Dedifferentiated amniotic fluid mesenchymal stem cell (primary cell): ENCODE results near the gene WSB1.

Experiments
- DNase-seq: peaks from one replicate; pipeline ENCODE4 v3.0.0-alpha.2; 2016; ENCODE audit errors: extremely low spot score

The WSB1 gene

GRCh38 chr17:27280527-27280926 is 13.4 kb upstream of the WSB1 start:
- no peak for DNase-seq

DNA sequence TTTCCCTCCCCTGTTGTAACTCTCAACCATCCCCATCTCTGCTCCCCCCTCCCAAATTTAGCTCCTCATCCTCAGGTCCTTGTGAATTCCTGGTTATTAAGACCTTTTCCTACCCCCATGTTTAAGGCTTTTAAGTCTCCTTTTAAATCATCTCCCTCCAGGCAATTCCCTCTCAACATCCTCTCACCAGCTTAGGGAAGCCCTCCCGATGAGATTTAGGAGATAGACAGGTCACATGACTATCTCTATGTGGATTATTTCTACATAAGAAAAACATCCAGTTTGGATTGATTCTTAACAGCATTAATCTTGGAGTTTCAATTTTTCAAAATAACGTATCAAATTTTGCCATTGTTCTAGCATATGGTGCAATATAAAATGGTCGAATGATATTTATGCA is 12.5 kb upstream of the WSB1 start:
- no peak for DNase-seq

DNA sequence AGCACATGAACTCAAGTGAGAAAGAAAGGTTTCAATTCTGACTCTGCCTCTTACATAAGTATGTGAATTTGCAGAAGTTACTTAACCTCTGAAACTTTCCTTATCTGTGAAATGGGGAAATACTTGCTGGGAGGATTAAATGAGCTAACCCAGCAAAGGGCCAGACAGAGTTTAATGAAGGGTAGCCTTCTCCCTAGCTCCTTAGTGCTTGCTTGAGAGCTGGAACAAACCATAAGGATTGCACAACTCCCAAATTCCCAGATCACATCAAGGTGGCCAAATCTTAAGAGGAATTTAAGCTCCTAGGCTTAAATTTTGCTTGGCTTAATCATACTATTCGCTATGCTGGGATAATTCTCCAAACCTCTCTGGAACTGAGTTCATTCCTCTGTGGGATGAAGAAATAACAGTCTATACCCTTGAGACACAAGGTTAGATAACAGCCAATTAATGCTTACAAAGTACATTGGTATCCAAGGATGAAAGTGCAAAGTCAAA is 11.8 kb upstream of the WSB1 start:
- DNase-seq: peak; percentile 36

GRCh38 chr17:27283060-27283459 is 10.9 kb upstream of the WSB1 start:
- no peak for DNase-seq

- DNase-seq: no peak
These were observed 10.2 kb upstream of the WSB1 start for GRCh38 chr17:27283751-27284150.

- DNase-seq: no peak
These were observed 9.0 kb upstream of the WSB1 start for GRCh38 chr17:27284811-27285415.

- DNase-seq: no peak
These were observed 8.4 kb upstream of the WSB1 start for GRCh38 chr17:27285516-27285915.

DNA sequence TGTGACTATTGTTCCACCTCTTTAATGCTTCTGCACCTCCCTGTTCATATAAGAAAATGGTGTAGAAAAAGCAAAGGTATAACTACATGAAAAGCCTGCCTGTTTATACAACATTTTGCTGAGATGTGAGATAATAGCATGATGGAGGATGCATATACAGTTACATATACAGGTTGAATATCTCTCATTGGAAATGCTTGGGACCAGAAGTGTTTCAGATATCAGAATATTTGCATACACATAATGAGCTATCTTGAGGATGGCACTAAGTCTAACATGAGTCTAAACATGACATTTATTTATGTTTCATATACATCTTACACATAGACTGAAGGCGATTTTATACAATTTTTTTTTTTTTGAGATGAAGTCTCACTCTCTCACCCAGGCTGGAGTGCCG is 5.7 kb upstream of the WSB1 start:
- no peak for DNase-seq

DNA sequence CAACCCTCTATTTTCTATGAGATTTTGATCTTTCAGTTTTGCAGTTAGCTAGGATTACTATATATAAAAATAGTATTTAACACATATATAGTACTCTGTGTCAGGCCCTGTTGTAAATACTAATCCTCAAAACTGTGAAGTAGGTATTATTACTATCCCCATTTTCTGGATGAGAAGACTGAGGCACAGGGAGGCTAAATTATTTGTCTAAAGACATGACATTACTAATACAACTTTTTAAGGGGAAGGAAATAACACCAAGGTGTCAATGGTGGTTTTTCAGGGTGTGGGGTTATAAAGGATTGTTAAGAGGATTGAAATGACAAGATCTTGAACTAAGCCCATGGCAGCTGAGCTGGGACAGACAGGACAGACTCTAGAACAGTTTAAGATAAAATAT is 4.1 kb upstream of the WSB1 start:
- DNase-seq: no peak

- DNase-seq: no peak
These were observed 2.9 kb upstream of the WSB1 start for GRCh38 chr17:27290916-27291598.

- no peak for DNase-seq
These were observed 486 bp upstream of the WSB1 start for GRCh38 chr17:27293359-27293897.

GRCh38 chr17:27294689-27295630 is 1.0 kb downstream of the WSB1 start:
- peak; percentile 79 for DNase-seq

DNA sequence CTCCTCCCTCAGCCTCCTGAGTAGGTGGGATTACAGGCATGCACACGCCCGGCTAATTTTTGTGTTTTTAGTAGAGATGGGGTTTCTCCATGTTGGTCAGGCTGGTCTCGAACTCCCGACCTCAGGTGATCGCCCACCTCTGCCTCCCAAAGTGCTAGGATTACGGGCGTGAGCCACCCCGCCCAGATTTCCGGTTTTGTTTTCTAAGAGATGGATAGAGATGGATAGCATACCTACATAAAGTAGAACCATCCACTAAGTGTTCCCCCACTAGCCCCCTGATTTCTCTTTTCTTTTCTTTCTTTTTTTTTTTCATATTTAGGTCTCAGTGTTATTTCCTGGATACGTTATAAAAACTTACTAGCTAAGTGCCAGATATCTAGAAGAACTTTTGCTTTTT is 2.0 kb downstream of the WSB1 start:
- no peak for DNase-seq

DNA sequence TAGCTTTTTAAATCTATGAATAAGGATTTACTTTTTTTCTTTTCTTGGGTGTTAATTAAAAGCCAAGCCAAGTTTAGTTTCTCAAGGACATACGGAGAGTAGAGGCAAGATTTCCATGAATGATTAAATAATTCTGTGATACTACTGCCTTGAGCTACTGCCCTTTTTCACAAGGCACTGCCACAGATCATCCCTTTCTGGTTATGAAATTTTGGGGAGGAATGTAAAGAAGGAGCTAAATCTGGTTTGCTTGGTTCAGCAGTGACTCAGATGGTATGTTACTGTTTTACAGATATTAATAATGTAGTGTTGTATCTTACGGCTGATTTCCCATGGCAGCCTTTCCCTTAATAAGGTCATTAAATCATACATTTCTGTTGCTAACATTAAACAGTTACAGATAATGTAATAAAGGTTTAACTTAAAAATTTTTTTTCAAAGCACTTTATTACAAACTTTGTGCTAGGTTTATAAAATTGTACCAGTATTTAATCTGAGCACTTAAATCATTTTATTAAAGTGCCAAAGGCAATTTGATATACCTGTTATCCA is 2.6 kb downstream of the WSB1 start:
- DNase-seq: peak; percentile 78

DNA sequence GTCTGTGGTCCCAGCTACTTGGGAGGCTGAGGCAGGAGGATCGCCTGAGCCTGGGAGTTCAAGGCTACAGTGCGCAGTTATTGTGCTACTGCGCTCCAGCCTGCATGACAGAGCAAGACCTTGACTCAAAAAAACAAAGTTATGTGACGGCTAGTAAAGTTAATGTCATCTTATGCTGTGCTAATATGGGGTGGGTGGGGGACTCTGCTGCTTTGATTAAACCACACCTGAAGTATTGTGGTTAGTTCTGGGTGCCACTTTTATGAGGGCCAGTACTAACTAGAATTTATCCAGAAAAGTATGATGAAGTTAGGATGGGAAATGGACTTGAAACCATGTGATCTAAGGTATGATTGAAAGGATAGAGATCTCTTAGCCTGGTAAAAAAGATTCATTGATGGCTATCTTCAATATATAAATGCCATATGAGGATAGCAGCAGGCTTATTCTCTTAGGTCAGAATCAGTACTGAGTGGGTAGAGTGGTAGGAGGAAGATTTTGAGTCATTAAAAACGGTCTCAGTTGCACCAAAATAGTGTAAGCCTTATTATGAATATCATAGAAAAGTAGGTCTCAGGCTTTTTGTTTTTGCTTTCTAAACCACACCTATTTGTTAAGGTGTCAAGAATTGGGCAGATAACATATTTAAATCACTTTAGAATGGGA is 5.6 kb downstream of the WSB1 start:
- DNase-seq: no peak

GRCh38 chr17:27303734-27304133 is 9.8 kb downstream of the WSB1 start:
- no peak for DNase-seq

GRCh38 chr17:27306276-27306835 is 12.4 kb downstream of the WSB1 start:
- no peak for DNase-seq

DNA sequence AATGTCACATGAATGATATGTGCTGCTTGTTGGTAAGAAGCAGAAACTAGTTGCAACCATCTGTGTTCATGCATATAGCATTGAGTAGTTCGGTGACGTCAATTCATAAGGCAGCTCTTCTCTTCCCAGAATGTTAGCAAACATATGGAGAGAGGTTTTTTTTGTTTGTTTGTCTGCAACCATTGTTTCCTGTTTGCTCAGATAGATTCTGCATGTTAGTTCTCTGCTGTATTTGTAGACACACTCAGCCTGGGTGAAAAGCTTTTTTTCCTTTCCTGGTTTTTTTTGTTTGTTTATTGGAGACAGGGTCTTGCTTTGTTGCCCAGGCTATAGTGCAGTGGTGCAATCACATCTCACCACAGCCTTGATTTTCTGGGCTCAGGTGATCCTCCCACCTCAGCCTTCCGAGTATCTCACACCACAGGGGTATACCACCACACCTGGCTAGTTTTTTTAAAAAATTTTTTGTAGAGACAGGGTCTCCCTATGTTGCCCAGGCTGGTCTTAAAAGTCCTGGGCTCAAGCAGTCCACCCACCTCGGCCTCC is 16.7 kb downstream of the WSB1 start:
- no peak for DNase-seq

DNA sequence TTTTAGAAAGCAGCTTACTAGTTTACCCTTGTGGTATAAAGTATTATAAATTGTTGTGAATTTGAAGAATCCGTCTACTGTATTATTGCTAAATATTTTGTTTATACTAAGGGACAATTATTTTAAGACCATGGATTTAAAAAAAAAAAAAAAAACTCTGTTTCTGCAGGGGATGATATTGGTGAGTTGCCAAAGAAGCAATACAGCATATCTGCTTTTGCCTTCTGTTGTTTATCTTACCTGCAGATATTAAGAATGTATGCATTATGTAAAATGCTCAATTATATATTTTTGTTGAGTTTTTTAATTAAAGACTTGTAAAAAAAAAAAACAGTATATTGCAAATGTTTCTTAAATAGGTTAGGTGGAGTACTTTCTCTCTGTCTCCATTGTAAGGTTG is 19.4 kb downstream of the WSB1 start:
- no peak for DNase-seq

DNA sequence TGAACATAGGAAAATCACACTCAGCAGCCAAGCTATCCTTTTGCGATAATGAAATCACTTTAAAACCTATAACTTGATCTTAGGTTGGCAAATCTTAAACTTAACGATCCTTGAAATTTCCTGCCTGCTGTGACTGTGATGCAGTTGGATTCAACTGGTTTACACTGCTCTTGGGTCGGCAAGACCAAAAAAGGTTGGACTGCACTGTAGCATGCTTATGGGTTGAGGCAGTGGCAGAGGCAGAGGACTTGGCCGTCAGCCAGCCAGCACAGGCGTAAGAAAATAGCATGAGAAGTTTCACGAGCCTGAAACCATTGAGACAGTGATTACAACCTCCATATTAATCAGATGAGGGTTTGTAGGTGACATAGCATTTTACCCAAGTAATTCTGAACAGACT is 21.4 kb downstream of the WSB1 start:
- peak; percentile 88 for DNase-seq
